IMR-90 (cell line): Measurements from ENCODE around the gene OR13J1. TPM values are rescaled to one million over a fixed set of nuclear protein-coding genes. Genes with fewer than 3 reads are reported as not detected.

Experiments used
- ATAC-seq: fragments of 200-7000 bp; cut with Tn5 transposase; 2 replicates; pipeline ENCODE4 v1.9.1; 2020; ENCODE audit warnings: low read depth, mild to moderate bottlenecking, moderate library complexity
- BruUV-seq: library from RNA; stranded (reverse); fragments of 400-500 nt; replicated peaks from 2 replicates; lab custom pipeline; 2021; lab: Mats Ljungman, UMichigan
- CTCF ChIA-PET: fragments of 300-600 bp; formaldehyde crosslinking; extraction: SDS; loops from one replicate; lab custom pipeline; 2021; ENCODE audit warnings: antibody characterized with exemption; lab: Yijun Ruan, JAX
- POLR2A ChIA-PET: fragments of 300-600 bp; sonication (Branson Sonifier 250); formaldehyde crosslinking; loops from one replicate; lab custom pipeline; 2022; ENCODE audit warnings: antibody characterized with exemption; ENCODE audit not compliant: unreplicated experiment; lab: Charles Lee
- DNase-seq: peaks from one replicate; pipeline ENCODE4 v3.0.0; 2013
- H2AFZ ChIP-seq: replicated peaks from 2 replicates; pipeline ENCODE3; 2013; ENCODE audit warnings: low read length, mild to moderate bottlenecking; ENCODE audit not compliant: poor library complexity
- H2AK5ac ChIP-seq: 2 replicates; pipeline ENCODE4 v1.6.1; 2013; ENCODE audit warnings: low read depth, low read length, inconsistent platforms
- H2AK9ac ChIP-seq: replicated peaks from 2 replicates; pipeline ENCODE3; 2013; ENCODE audit warnings: mild to moderate bottlenecking, low read depth, low read length, moderate library complexity; ENCODE audit not compliant: poor library complexity
- H2BK120ac ChIP-seq: 2 replicates; pipeline ENCODE4 v1.6.1; 2013; ENCODE audit warnings: low read depth, low read length, inconsistent platforms
- H2BK15ac ChIP-seq: 3 replicates; pipeline ENCODE4 v1.6.1; 2013; ENCODE audit warnings: low read depth, low read length, inconsistent platforms
- H2BK20ac ChIP-seq: 2 replicates; pipeline ENCODE4 v1.6.1; 2013; ENCODE audit warnings: low read depth, mild to moderate bottlenecking, inconsistent platforms, low read length, moderate library complexity
- H2BK5ac ChIP-seq: 2 replicates; pipeline ENCODE4 v1.6.1; 2013; ENCODE audit warnings: mild to moderate bottlenecking, low read depth, low read length, inconsistent platforms; ENCODE audit not compliant: poor library complexity, severe bottlenecking
- H3K14ac ChIP-seq: replicated peaks from 2 replicates; pipeline ENCODE4 v1.6.1; 2013; ENCODE audit warnings: low read depth, low read length, inconsistent platforms
- H3K18ac ChIP-seq: 2 replicates; pipeline ENCODE4 v1.6.1; 2013; ENCODE audit warnings: low read depth, low read length, control low read depth
- H3K23ac ChIP-seq: 2 replicates; pipeline ENCODE4 v1.6.1; 2013; ENCODE audit warnings: low read depth, low read length, inconsistent platforms
- H3K27ac ChIP-seq: 2 replicates; pipeline ENCODE4 v1.5.1; 2013; ENCODE audit warnings: mild to moderate bottlenecking, control low read depth, low read length; ENCODE audit not compliant: insufficient read depth
- H3K27me3 ChIP-seq: 2 replicates; pipeline ENCODE4 v1.6.1; 2013; ENCODE audit warnings: low read length; ENCODE audit not compliant: control insufficient read depth, insufficient read depth
- H3K36me3 ChIP-seq: 2 replicates; pipeline ENCODE4 v1.6.1; 2013; ENCODE audit warnings: low read length, mixed read lengths; ENCODE audit not compliant: control insufficient read depth, insufficient read depth
- H3K4ac ChIP-seq: 2 replicates; pipeline ENCODE4 v1.6.1; 2013; ENCODE audit warnings: low read depth, low read length, inconsistent platforms
- H3K4me1 ChIP-seq: 2 replicates; pipeline ENCODE4 v1.6.1; 2013; ENCODE audit warnings: low read length, mixed read lengths; ENCODE audit not compliant: control insufficient read depth, insufficient read depth
- H3K4me2 ChIP-seq: 2 replicates; pipeline ENCODE4 v1.6.1; 2013; ENCODE audit warnings: low read depth, mild to moderate bottlenecking, control low read depth, low read length, moderate library complexity
- H3K4me3 ChIP-seq: 2 replicates; pipeline ENCODE4 v1.5.1; 2013; ENCODE audit warnings: low read depth, mild to moderate bottlenecking, control low read depth, low read length, moderate library complexity; ENCODE audit not compliant: insufficient read depth
- H3K56ac ChIP-seq: 2 replicates; pipeline ENCODE4 v1.6.1; 2013; ENCODE audit warnings: low read length, inconsistent platforms; ENCODE audit not compliant: insufficient read depth; ENCODE audit errors: extremely low read depth
- H3K79me1 ChIP-seq, 2 experiments: 2 replicates each; pipeline ENCODE4 v1.6.1; 2013; ENCODE audit warnings: low read length in 2 of 2, inconsistent platforms in 1 of 2, low read depth in 1 of 2
- H3K9ac ChIP-seq: 2 replicates; pipeline ENCODE4 v1.6.1; 2013; ENCODE audit warnings: low read depth, low read length, control low read depth
- H3K9me1 ChIP-seq: 2 replicates; pipeline ENCODE4 v1.6.1; 2013; ENCODE audit warnings: low read length, inconsistent platforms; ENCODE audit not compliant: insufficient read depth
- H3K9me3 ChIP-seq: 2 replicates; pipeline ENCODE4 v1.6.1; 2013; ENCODE audit warnings: low read length; ENCODE audit not compliant: control insufficient read depth, insufficient read depth
- H4K20me1 ChIP-seq: 2 replicates; pipeline ENCODE4 v1.6.1; 2013; ENCODE audit warnings: low read length, inconsistent platforms; ENCODE audit not compliant: insufficient read depth
- H4K5ac ChIP-seq: 2 replicates; pipeline ENCODE4 v1.6.1; 2013; ENCODE audit warnings: mild to moderate bottlenecking, low read depth, low read length, control low read depth
- H4K8ac ChIP-seq, 2 experiments: 2 replicates each; pipeline ENCODE4 v1.6.1; 2013; ENCODE audit warnings: low read depth in 2 of 2, low read length in 2 of 2, control low read depth in 1 of 2, inconsistent platforms in 1 of 2
- H4K91ac ChIP-seq: 2 replicates; pipeline ENCODE4 v1.6.1; 2013; ENCODE audit warnings: low read depth, low read length, inconsistent platforms; ENCODE audit not compliant: insufficient read depth
- BHLHE40 ChIP-seq: fragments of 150-350 bp; IDR thresholded peaks from 2 replicates; pipeline ENCODE4 v1.6.1; 2016; ENCODE audit warnings: mild to moderate bottlenecking, low read depth, low read length
- CEBPB ChIP-seq: IDR thresholded peaks from 2 replicates; pipeline ENCODE4 v1.6.1; 2012; ENCODE audit warnings: low read depth, low read length, improper control_type of control experiment
- CHD1 ChIP-seq: IDR thresholded peaks from 2 replicates; pipeline ENCODE4 v1.6.1; 2012; ENCODE audit warnings: low read depth, low read length, improper control_type of control experiment
- CTCF ChIP-seq: conservative IDR thresholded peaks from 2 replicates; pipeline ENCODE4 v1.5.1; 2012; ENCODE audit warnings: mild to moderate bottlenecking, low read depth, low read length, improper control_type of control experiment
- ELK1 ChIP-seq: fragments of 150-350 bp; IDR thresholded peaks from 2 replicates; pipeline ENCODE4 v1.6.1; 2016; ENCODE audit warnings: low read depth, mild to moderate bottlenecking, low read length, moderate library complexity, borderline replicate concordance
- FOS ChIP-seq: fragments of 150-350 bp; IDR thresholded peaks from 2 replicates; pipeline ENCODE4 v1.6.1; 2016; ENCODE audit warnings: low read depth, low read length
- MAFK ChIP-seq: IDR thresholded peaks from 2 replicates; pipeline ENCODE4 v1.6.1; 2012; ENCODE audit warnings: low read depth, low read length, improper control_type of control experiment
- MAZ ChIP-seq: IDR thresholded peaks from 2 replicates; pipeline ENCODE4 v1.6.1; 2012; ENCODE audit warnings: low read depth, mild to moderate bottlenecking, low read length, improper control_type of control experiment, moderate library complexity, borderline replicate concordance
- MXI1 ChIP-seq: IDR thresholded peaks from 2 replicates; pipeline ENCODE4 v1.6.1; 2012; ENCODE audit warnings: low read depth, mild to moderate bottlenecking, low read length, moderate library complexity, borderline replicate concordance
- NFE2L2 ChIP-seq: fragments of 150-350 bp; IDR thresholded peaks from 2 replicates; pipeline ENCODE4 v1.6.1; 2016; ENCODE audit warnings: low read depth, mild to moderate bottlenecking, low read length
- POLR2A ChIP-seq: IDR thresholded peaks from 2 replicates; pipeline ENCODE4 v1.6.1; 2012; ENCODE audit warnings: mild to moderate bottlenecking, low read depth, low read length
- RAD21 ChIP-seq: IDR thresholded peaks from 2 replicates; pipeline ENCODE4 v1.6.1; 2012; ENCODE audit warnings: low read length, improper control_type of control experiment
- RFX5 ChIP-seq: IDR thresholded peaks from 2 replicates; pipeline ENCODE4 v1.8.0; 2012; ENCODE audit warnings: low read depth, mild to moderate bottlenecking, low read length, moderate library complexity
- SMC3 ChIP-seq: fragments of 150-350 bp; IDR thresholded peaks from 2 replicates; pipeline ENCODE4 v1.6.1; 2016; ENCODE audit warnings: low read depth, mild to moderate bottlenecking, antibody characterized with exemption, low read length, moderate library complexity
- WGBS, 2 experiments: methylation state at CpG; one replicate each; pipeline versions ENCODE4 v1.1.5 to v1.1.7; 2013; ENCODE audit warnings: missing lambda C conversion rate in 2 of 2; ENCODE audit not compliant: insufficient read length in 1 of 2; ENCODE audit errors: extremely low coverage in 2 of 2; 5-methylcytosine and 5-hydroxymethylcytosine counted together
- dilution Hi-C: fragments of 300-500 bp; cut with HindIII; formaldehyde crosslinking; loops from one replicate; pipeline ENCODE4 v1.14.3; 2018; ENCODE audit warnings: low sequenced_read_pairs; ENCODE audit not compliant: unreplicated experiment
- in situ Hi-C: fragments of 300-500 bp; cut with MboI; formaldehyde crosslinking; loops from 3 replicates; pipeline ENCODE4 v1.14.3; 2019; ENCODE audit warnings: low sequenced_read_pairs, inconsistent platforms, mixed read lengths
- intact Hi-C: fragments of 100-400 bp; cut with micrococcal nuclease; formaldehyde crosslinking; loops from 2 replicates; pipeline ENCODE4 v1.10.0; 2022
- polyA plus RNA-seq, 3 experiments: library from polyadenylated mRNA; depleted of rRNA; stranded (reverse); fragments of >200 nt; gene quantifications; 2 replicates each; pipeline ENCODE4 v1.2.3, GENCODE V29; 2012; ENCODE audit warnings: low replicate concordance in 1 of 3
- total RNA-seq: library from RNA; depleted of rRNA; stranded (reverse); fragments of >200 nt; gene quantifications from 2 replicates; pipeline ENCODE4 v1.2.3, GENCODE V29; 2012
- TF ChIP-seq, protein P1 (sequence below): fragments of 150-350 bp; IDR thresholded peaks from 2 replicates; pipeline ENCODE4 v1.6.1; 2017; ENCODE audit warnings: mild to moderate bottlenecking, antibody characterized with exemption, low read length, low read depth

The OR13J1 gene
- total and polyA plus RNA-seq, 2 of the 4 experiments (the other 2 are of a cell fraction), result not detected

DNA sequence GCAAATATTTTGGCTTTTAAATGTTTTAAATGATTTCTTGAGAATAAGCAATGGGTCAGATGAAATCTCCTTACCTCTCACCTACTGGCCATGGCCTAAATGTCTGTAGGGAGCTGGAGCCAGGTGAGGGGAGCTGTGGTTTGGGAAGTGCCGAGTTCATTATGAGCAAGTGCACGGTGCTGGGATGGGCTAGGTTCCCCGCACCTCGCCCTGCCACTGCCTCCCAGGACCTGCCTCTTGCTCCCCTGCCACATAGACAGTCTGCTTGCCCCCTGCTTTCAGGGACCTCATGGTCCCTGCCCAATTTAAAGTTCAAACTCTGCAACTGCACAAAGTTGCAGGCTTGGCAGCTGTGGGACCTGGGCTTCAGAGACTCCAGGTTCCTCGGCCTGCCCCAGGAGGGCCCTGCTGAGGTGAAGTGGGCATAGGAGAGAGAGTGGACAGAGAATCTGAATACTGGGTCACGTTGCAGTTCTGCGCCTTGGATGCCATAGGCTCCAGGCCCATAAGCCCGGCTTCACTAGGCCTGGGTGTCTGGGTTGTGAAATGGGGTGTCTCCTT is 5.4 kb downstream of the OR13J1 start:
- CTCF ChIA-PET, result no interaction called here
- Histone ChIP-seq H3K4ac (no peak overlapping the region), H3K27ac (no peak overlapping the region), H3K4me3 (no peak overlapping the region), H3K4me2 (no peak overlapping the region), H3K9me1 (0 out of 2 replicates have a peak, but pooled peaks cover 3% of the 10 kb centered on the region), H3K56ac (no peak overlapping the region), H3K18ac (no peak overlapping the region), H4K20me1 (no peaks in the 10 kb centered on the region), H3K9me3 (no peaks in the 10 kb centered on the region), H2AK5ac (no peak overlapping the region), H2BK5ac (no peak overlapping the region), H3K4me1 (no peaks in the 10 kb centered on the region), H3K14ac (no peak overlapping the region), H2BK120ac (no peak overlapping the region), H4K8ac (no peak overlapping the region), H3K9ac (no peak overlapping the region), H2BK15ac (no peak overlapping the region), H3K23ac (no peak overlapping the region), H2AK9ac (no peak overlapping the region), H2BK20ac (no peak overlapping the region), H4K5ac (no peak overlapping the region), H3K27me3 (peaks cover 39% of the 10 kb centered on the region), H4K91ac (no peak overlapping the region), H3K79me1 (no peaks in the 10 kb centered on the region), H2AFZ (no peak overlapping the region), H3K36me3 (no peaks in the 10 kb centered on the region)
- intact Hi-C loops, result no loop called here
- BruUV-seq, result no TSS peak
- dilution Hi-C loops, result no loop called here
- in situ Hi-C loops, result no loop called here
- POLR2A ChIA-PET, result no interaction called here
- ATAC-seq (no peak), DNase-seq (no peak)
- WGBS, 2 experiments, result 67% methylated on average over 3 of the region's 8 CpGs; no CpG with 5 or more reads in 1 of the 2 experiments
- TF ChIP-seq SMC3 (no peak), RFX5 (no peak), POLR2A (no peak), CHD1 (no peak), CEBPB (no peak), MAFK (no peak), BHLHE40 (no peak), NFE2L2 (no peak), MXI1 (no peak), CTCF (no peak), RAD21 (no peak), FOS (no peak), ELK1 (no peak), MAZ (no peak)
- TF ChIP-seq, protein P1, sequence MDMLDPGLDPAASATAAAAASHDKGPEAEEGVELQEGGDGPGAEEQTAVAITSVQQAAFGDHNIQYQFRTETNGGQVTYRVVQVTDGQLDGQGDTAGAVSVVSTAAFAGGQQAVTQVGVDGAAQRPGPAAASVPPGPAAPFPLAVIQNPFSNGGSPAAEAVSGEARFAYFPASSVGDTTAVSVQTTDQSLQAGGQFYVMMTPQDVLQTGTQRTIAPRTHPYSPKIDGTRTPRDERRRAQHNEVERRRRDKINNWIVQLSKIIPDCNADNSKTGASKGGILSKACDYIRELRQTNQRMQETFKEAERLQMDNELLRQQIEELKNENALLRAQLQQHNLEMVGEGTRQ, result no peak
